GM12878 (cell line): ENCODE measurements around the gene ZNF775. TPM values are rescaled to one million over a fixed set of nuclear protein-coding genes. Genes with fewer than 3 reads are reported as not detected.

Experiments
- ASH2L ChIP-seq: fragments of 300-600, 200-600 bp; sonication (generic); IDR thresholded peaks from 2 replicates; pipeline ENCODE4 v1.6.1; 2017; ENCODE audit warnings: low read depth, mild to moderate bottlenecking, borderline replicate concordance
- CEBPZ ChIP-seq: fragments of 150-350 bp; IDR thresholded peaks from 2 replicates; pipeline ENCODE4 v1.6.1; 2016; ENCODE audit warnings: low read depth, low read length
- GABPA ChIP-seq: IDR thresholded peaks from 2 replicates; pipeline ENCODE4 v1.6.1; 2014; ENCODE audit warnings: antibody characterized with exemption, low read depth, mild to moderate bottlenecking, inconsistent platforms
- IKZF2 ChIP-seq, 2 experiments: fragments of 450-650 bp; IDR thresholded peaks; 2 replicates each; pipeline ENCODE4 v1.6.1; 2017; ENCODE audit warnings: mild to moderate bottlenecking in 2 of 2, moderate library complexity in 2 of 2
- JUNB ChIP-seq: IDR thresholded peaks from 2 replicates; pipeline ENCODE4 v1.6.1; 2016; ENCODE audit warnings: antibody characterized with exemption, mild to moderate bottlenecking
- KAT2A ChIP-seq: conservative IDR thresholded peaks from 2 replicates; pipeline ENCODE4 v1.6.1; 2011; ENCODE audit warnings: low read depth, low read length; ENCODE audit not compliant: control insufficient read depth
- MLLT1 ChIP-seq: fragments of 450-650 bp; IDR thresholded peaks from 2 replicates; pipeline ENCODE4 v1.6.1; 2016; ENCODE audit warnings: mild to moderate bottlenecking
- MTA3 ChIP-seq: IDR thresholded peaks from 2 replicates; pipeline ENCODE4 v1.6.1; 2012; ENCODE audit warnings: low read length, inconsistent platforms, borderline replicate concordance
- NBN ChIP-seq: fragments of 450-650 bp; IDR thresholded peaks from 2 replicates; pipeline ENCODE4 v1.6.1; 2016
- NKRF ChIP-seq: fragments of 450-650 bp; conservative IDR thresholded peaks from 2 replicates; pipeline ENCODE4 v1.6.1; 2017; ENCODE audit warnings: mild to moderate bottlenecking, moderate library complexity
- NR2C2 ChIP-seq: IDR thresholded peaks from 2 replicates; pipeline ENCODE4 v1.6.1; 2011; ENCODE audit warnings: borderline replicate concordance, low read depth; ENCODE audit not compliant: control insufficient read depth, insufficient read length
- NR2F1 ChIP-seq: fragments of 450-650 bp; conservative IDR thresholded peaks from 2 replicates; pipeline ENCODE4 v1.6.1; 2017; ENCODE audit warnings: mild to moderate bottlenecking
- NRF1 ChIP-seq: conservative IDR thresholded peaks from 2 replicates; pipeline ENCODE4 v1.6.1; 2011; ENCODE audit warnings: mild to moderate bottlenecking, low read depth, low read length, improper control_type of control experiment
- PBX3 ChIP-seq: IDR thresholded peaks from 2 replicates; pipeline ENCODE4 v1.6.1; 2011; ENCODE audit warnings: mild to moderate bottlenecking, low read depth, low read length, moderate library complexity; ENCODE audit not compliant: insufficient replicate concordance
- PKNOX1 ChIP-seq: fragments of 450-650 bp; IDR thresholded peaks from 2 replicates; pipeline ENCODE4 v1.6.1; 2016; ENCODE audit warnings: mild to moderate bottlenecking
- POLR2A ChIP-seq: IDR thresholded peaks from 2 replicates; pipeline ENCODE4 v1.6.1; 2011; ENCODE audit warnings: low read depth, mild to moderate bottlenecking, low read length
- POLR2AphosphoS2 ChIP-seq: IDR thresholded peaks from 2 replicates; pipeline ENCODE4 v1.6.1; 2011; ENCODE audit warnings: low read depth, mild to moderate bottlenecking, low read length, improper control_type of control experiment, moderate library complexity
- RB1 ChIP-seq: fragments of 450-650 bp; formaldehyde crosslinking; IDR thresholded peaks from 2 replicates; pipeline ENCODE4 v1.6.1; 2017; ENCODE audit warnings: mild to moderate bottlenecking, borderline replicate concordance
- RUNX3 ChIP-seq: IDR thresholded peaks from 2 replicates; pipeline ENCODE4 v1.6.1; 2012; ENCODE audit warnings: low read length, inconsistent platforms
- SIN3A ChIP-seq: IDR thresholded peaks from 2 replicates; pipeline ENCODE4 v1.6.1; 2012; ENCODE audit warnings: low read depth, low read length, improper control_type of control experiment
- SREBF2 ChIP-seq: IDR thresholded peaks from 2 replicates; pipeline ENCODE4 v1.6.1; 2012; ENCODE audit warnings: mild to moderate bottlenecking, low read length
- SRF ChIP-seq, 2 experiments: IDR thresholded peaks; 2 replicates each; pipeline ENCODE4 v1.6.1; 2011; ENCODE audit warnings: low read depth in 2 of 2, low read length in 2 of 2, mild to moderate bottlenecking in 1 of 2, moderate library complexity in 1 of 2
- TBL1XR1 ChIP-seq: IDR thresholded peaks from 2 replicates; pipeline ENCODE4 v1.6.1; 2012; ENCODE audit warnings: low read depth, low read length, improper control_type of control experiment
- ZNF384 ChIP-seq: IDR thresholded peaks from 2 replicates; pipeline ENCODE4 v1.6.1; 2012; ENCODE audit warnings: low read depth, mild to moderate bottlenecking, low read length, improper control_type of control experiment, borderline replicate concordance
- ZSCAN29 ChIP-seq: fragments of 450-650 bp; IDR thresholded peaks from 2 replicates; pipeline ENCODE4 v1.6.1; 2017; ENCODE audit warnings: mild to moderate bottlenecking, moderate library complexity
- polyA plus RNA-seq, 11 experiments: library from polyadenylated mRNA; depleted of rRNA in 4 of 11; unstranded in 6 of 11; stranded (reverse) in 5 of 11; fragments of >200 nt; fragmentation: Nextera tagmentation in 4 of 11; fragmentation: Illumina TruSeq in 1 of 11; extraction: Ambion mirVana in 4 of 11; extraction: Trizol in 1 of 11; gene quantifications; 1 replicate in 1 of 11; 2 replicates in 10 of 11; pipeline versions ENCODE4 v1.2.1 to v1.2.3, GENCODE V29; 2011 to 2016; ENCODE audit warnings: inconsistent platforms in 2 of 11, missing spikeins in 2 of 11, low read depth in 1 of 11
- total RNA-seq, 4 experiments: library from RNA; depleted of rRNA in 3 of 4; stranded (reverse); fragments of >200 nt in 3 of 4; fragmentation: Illumina TruSeq in 1 of 4; extraction: Trizol in 1 of 4; gene quantifications; 2 replicates each; pipeline versions ENCODE4 v1.2.1 to v1.2.3, GENCODE V29; 2013 to 2021

ZNF775 gene
- total and polyA plus RNA-seq, 10 of the 15 experiments (the other 5 are each of a cell fraction or from before 2014, with no cell fraction given): 0.05 to 14.3 (median 2.1) TPM

GRCh38 chr7:150363872-150364271 lies 15.3 kb upstream of the ZNF775 start (continued):
- TF ChIP-seq CEBPZ: no peak
- TF ChIP-seq SIN3A: no peak
- TF ChIP-seq RB1: no peak
- TF ChIP-seq NR2F1: no peak
- TF ChIP-seq IKZF2 (IDR thresholded peaks at IDR 0.05): peak; percentile 84
- no peak for TF ChIP-seq ZNF384
- TF ChIP-seq GABPA: no peak
- no peak for TF ChIP-seq NRF1
- no peak for TF ChIP-seq ZSCAN29
- no peak for TF ChIP-seq POLR2AphosphoS2
- no peak for TF ChIP-seq TBL1XR1
- TF ChIP-seq ASH2L: no peak
- TF ChIP-seq KAT2A: no peak
- TF ChIP-seq JUNB: peak; percentile 39; the same call in 1 of the 2 replicates
- TF ChIP-seq MLLT1: no peak
- TF ChIP-seq SRF (IDR thresholded peaks at IDR 0.05; ENCODE audit: low read depth in 2 of 2, low read length in 2 of 2): no peak
- TF ChIP-seq MTA3: no peak; the same call in 1 of the 2 replicates
- no peak for TF ChIP-seq NR2C2
- TF ChIP-seq PBX3: no peak
- no peak for TF ChIP-seq POLR2A
- peak; percentile 50; the same call in 1 of the 2 replicates for TF ChIP-seq RUNX3
- TF ChIP-seq NKRF: no peak
- no peak for TF ChIP-seq SREBF2
- no peak; the same call in 1 of the 2 replicates for TF ChIP-seq PKNOX1
- 0 out of 2 replicates have a peak, but pooled peaks have one; percentile 35 for TF ChIP-seq NBN
